ENCODE data around the gene PLS1.
A peak's percentile ranks its signal among the peaks of the same experiment; 100 is the strongest.
"Not testable (repeated sequence)": the region's sequence is repeated elsewhere in the genome, so short reads cannot be mapped to it uniquely, and the experiment has no call there.

The PLS1 gene, protein sequence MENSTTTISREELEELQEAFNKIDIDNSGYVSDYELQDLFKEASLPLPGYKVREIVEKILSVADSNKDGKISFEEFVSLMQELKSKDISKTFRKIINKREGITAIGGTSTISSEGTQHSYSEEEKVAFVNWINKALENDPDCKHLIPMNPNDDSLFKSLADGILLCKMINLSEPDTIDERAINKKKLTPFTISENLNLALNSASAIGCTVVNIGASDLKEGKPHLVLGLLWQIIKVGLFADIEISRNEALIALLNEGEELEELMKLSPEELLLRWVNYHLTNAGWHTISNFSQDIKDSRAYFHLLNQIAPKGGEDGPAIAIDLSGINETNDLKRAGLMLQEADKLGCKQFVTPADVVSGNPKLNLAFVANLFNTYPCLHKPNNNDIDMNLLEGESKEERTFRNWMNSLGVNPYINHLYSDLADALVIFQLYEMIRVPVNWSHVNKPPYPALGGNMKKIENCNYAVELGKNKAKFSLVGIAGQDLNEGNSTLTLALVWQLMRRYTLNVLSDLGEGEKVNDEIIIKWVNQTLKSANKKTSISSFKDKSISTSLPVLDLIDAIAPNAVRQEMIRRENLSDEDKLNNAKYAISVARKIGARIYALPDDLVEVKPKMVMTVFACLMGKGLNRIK

DNA sequence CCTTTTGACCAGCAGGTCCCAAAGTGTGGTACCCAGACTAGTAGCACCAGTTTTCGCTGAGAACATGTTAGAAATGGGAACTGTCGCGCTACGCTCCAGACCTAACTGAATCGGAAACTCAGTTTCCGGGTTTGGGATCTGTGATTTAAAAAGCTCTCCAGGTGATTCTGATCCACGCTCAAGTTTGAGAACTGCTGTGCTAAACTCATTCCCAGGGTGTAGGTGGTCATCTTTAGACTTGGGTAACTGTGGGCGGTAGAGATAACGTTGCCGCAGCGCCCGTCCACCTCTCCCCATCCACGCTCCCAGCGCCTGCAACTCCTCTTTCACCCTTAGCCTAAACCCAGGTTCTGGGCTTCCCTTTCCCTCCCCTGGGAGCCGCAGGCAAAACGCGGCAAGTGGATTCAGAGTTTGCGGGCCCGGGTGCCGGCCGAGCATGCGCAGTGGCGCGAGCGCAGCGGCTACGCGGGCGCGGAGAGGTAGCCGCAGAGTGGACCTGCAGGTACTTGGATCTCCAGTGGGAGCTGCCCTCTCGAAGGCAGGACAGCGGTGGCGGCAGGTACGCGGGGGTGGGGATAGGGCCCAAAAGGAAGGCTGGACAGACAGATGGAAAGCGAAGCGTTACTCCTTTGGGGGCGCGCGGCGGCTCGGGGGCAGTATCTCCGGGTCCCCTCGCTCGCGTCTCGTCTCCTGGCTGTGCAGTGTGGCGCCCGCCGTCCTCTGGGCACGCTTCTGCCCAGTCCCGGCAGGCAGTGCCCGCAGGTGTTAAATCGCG, at the start of gene PLS1:
Gene PLS1, plus strand, starts transcription at position 443 of the 775 bp plus-strand sequence. CDS start 67,845 bp downstream, outside the sequence.
- peak; percentile 76 for DNase-seq (ENCODE audit: low read depth)

DNA sequence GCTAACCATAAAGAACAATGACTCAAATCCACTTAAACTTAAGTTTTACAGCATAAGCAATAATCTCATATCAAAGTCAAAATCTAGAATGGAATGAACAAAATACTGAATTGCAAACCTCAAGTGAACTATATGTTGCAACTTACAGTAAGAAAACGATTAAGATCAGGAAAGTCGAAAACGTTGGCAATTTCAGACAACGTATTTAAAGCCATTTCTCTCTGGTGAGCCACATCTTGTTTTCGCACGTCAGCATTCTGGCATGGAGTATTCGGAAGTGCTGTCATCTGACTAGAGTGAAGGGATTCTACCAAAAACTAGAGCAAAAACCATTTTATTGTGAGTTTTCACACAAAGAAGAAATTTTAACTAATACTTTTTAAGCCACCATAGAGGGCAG, 46.2 kb upstream of the PLS1 start:
- no peak for DNase-seq (ENCODE audit: low read depth)

DNA sequence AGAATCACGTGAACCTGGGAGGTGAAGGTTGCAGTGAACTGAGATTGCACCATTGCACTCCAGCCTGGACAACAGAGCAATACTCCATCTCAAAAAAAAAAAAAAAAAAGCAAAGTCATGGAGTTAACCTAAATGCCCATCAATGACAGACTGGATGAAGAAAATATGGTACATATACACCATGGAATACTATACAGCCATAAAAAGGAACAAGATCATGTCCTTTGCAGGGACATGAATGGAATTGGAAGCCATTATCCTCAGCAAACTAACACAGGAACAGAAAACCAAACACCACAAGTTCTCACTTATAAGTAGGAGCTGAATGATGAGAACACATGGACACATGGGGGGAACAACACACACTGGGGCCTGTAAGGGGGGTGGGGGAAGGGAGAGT, 43.6 kb upstream of the PLS1 start:
- DNase-seq (ENCODE audit: low read depth), result not testable (repeated sequence)

DNA sequence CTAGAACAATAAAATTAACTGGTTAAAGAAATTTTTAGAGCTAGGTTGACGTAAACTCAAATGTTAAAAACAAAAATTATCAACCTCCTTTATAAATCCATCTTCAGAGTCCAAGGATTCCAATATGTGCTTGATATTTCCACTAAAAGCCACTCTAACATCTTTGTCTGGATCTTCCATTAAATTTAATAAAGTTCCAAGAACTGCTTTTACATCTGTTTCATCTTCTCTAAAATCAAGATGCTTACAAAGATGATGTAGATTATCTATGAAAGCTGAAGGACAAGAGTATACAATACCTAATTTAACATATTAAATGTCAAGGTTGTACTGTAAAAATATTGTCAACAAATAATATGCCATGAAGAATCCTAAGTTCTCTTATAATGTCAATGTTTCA, 42.5 kb upstream of the PLS1 start:
- no peak for DNase-seq (ENCODE audit: low read depth)

DNA sequence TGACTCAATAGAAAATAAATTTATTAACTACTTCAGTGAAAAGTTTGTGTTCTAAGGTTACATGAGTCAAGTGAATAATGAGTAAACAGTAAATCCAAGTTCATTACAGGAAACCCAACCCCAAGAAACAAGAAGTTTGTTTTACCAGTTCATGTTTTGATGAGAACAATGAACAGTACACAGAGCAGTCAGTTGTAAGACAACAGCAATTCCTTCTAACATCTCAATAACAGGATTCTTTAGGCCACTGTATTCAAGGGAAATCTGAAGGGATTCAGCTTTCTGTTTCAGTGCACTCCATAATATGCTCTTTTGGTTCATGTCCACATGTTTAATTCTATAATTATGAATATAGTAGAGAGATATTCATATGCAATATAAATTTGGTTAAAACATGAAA, 36.1 kb upstream of the PLS1 start:
- DNase-seq (ENCODE audit: low read depth), result no peak

DNA sequence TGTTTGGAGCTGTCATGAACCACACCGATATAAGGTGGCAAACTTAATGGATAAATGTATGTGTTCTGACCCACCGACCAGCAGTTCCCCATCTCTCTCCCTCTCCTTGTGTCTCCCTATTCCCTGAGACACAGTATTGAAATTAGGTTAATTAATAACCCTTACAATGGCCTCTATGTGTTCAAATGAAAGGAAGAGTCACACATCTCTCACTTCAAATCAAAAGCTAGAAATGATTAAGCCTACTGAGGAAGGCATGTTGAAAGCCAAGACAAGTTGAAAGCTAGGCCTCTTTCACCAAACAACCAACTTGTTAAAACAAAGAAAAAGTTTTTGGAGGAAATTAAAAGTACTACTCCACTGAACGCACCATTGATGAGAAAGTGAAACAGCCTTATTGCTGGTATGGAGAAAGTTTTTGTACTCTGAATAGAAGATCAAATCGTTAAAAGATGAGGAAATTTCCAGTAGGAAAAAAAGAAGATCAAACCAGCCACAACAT, 32.6 kb upstream of the PLS1 start:
- DNase-seq (ENCODE audit: low read depth), result no peak

DNA sequence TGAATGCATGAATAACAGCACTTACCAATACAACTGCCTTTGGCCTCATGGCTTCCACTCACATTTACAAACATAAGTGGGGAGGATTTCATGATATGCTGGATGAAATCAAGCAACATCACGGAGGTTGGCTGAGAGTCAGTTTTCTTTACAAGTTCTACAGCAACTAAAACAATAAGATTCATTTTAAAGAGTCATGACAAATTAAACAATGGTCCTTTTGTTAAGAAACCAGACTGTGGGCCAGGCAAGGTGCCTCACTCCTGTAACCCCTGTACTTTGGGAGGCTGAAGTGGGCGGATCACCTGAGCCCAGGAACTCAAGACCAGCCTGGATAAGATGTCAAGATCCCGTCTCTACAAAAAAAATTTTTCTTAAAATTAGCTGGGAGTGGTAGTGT, 30.1 kb upstream of the PLS1 start:
- no peak for DNase-seq (ENCODE audit: low read depth)

DNA sequence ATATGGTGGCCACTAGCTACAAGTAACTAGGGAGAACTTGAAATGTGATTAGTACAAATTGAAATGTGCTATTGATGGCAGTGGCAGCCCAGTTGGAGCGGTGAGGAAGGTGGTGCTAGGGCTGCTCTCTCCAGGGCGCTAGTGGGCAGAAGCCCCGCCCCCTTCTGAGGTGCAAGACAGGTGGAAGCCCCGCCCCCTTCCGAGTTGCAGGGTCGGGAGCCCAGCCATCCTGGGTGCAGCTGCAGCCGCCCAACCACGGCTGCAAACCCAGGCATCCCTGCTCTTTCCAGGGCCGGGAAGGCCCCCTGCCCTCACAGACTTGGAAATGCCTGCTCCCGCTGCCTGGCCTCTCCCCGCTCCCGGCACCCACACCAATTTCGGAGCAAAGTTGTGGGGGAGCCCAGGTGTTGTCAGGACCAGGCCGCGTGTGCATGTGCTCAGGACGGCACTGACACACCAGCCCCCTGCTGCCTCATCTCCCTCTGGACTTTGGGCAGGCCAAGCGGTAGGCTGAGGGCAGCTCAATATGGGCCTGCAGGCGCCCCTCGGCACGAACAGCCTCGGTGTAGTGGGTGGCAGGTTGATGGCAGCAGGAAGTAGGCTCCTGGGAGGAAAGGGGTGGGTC, 27.7 kb upstream of the PLS1 start:
- DNase-seq (ENCODE audit: low read depth), result no peak

GRCh38 chr3:142569422-142569821, 26.8 kb upstream of the PLS1 start:
- peak; percentile 9 for DNase-seq (ENCODE audit: low read depth)

GRCh38 chr3:142574223-142574622, 22.0 kb upstream of the PLS1 start:
- not testable (repeated sequence) for DNase-seq (ENCODE audit: low read depth)

DNA sequence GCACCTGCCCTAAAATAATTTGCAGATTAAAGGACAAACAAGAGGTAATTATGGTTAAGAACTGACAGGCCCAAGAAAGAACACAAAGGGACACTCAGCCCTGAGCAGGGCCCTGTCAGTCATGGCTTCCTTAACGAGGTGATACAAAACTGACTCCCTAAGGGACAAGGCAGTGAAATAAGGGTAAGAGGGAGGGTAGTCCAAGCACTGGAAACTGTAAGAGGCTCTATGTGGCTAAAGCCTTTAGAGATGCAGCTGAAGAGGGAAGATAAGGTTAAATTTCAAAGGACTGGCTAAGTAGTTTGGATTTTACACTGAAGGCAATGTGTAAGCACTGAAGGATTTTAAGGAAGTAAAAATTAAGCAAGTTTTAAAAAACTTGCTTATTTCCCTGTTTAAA, 21.5 kb upstream of the PLS1 start:
- DNase-seq (ENCODE audit: low read depth), result no peak

DNA sequence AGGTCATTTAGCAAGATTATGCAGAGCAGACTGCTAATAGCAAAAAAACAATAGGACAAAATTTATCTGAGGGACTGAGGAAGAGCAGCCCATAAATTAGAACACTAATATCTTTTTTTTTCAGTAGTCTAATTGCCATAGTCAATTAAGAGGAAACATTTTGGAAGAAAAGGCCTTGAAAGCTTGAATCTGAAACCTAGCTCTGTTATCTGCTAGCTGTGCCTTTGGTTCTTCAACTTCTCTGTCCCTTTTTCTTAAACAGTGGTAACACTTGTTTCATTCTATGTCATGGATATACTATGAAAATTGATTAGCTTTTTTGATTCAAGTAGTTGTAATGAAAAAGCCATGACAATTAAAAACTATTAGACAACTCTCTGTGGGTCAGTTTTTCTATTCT, 19.4 kb upstream of the PLS1 start:
- no peak for DNase-seq (ENCODE audit: low read depth)

GRCh38 chr3:142577696-142578328, 18.4 kb upstream of the PLS1 start:
- peak; percentile 39 for DNase-seq (ENCODE audit: low read depth)

GRCh38 chr3:142578329-142579223, 17.6 kb upstream of the PLS1 start, which contains the start of gene ATR:
Gene ATR, minus strand, starts transcription at chr3:142578733. Its CDS starts 29 bp downstream, at chr3:142578704.
- DNase-seq (ENCODE audit: low read depth), result peak; percentile 97

DNA sequence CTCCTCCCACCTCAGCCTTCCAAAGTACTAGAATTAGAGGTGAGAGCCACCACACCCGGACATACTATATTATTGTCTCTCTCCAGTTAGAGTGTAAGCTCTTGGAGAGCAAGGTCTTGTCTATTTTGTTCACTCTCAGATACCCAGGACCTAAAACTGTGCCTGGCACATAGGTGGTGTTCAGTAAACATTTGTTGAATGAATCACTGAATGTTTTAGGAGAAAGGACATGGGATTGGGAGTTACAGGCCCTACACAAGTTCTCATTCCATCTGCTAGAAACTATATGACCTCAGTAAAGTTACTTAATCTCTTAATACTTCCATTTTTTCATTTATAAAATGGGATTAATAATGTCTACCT, 16.2 kb upstream of the PLS1 start:
- DNase-seq (ENCODE audit: low read depth), result no peak

DNA sequence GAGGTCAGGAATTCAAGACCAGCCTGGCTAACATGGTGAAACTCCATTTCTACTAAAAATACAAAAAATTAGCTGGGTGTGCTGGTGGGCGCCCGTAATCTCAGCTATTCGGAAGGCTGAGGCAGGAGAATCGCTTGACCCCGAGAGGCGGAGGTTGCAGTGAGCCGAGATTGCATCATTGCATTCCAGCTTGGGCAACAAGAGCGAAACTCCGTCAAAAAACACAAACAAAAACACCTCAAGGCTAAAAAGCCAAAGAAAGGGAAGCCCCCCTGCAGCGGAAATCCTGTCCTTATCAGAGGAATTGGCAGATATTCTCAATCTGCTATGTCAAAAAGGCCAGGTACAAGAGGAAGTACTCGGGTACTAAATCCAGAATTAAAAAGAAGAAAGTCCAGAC, 15.1 kb upstream of the PLS1 start:
- DNase-seq (ENCODE audit: low read depth), result not testable (repeated sequence)

DNA sequence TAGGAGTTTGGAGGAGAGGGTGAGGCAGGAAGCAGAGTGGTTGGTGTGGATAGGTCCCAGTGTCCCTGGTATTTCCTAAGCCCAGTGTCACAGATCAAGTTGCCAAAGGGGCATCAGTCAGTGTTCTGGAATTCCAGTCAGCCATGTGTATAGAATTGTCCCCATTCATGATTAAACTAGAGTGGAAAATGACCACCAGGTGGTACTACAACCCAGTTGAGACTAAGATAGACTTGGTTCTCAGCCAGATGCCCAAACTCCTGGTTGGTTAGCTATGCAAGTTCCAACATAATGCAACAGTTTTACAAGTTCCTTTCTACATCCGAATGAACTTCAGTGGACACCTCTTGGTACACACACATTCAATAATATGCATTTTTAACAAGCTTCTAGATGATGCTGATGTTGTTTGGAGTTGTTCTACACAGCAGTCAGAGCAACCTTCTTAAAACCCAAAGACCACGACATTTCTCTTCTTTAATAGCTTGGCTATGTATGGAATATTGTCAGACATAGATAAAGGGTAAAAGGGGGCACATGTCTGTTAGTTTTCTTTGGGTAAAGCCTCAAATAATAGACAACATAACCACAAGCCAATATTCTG, 9.3 kb upstream of the PLS1 start:
- DNase-seq (ENCODE audit: low read depth), result peak; percentile 77

DNA sequence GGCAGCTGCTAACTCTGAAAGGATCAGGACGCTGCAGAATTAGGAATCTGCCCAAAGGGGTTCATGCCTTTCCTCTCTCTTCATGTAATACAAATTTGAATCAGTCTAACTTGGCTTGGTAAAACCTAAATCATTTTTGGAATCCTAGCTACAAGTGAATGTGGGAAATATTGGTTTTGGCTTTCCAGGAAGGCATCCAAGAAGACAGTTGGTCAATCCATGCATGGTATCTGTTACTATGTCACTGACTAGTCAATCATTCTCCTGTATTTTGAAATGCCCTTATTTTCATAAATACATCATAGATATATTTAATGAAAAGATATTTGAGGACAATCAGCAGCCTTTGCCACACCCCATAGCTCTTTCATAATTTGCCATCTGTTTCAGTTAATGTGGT, 7.5 kb upstream of the PLS1 start:
- DNase-seq (ENCODE audit: low read depth), result no peak

GRCh38 chr3:142592268-142592667, 3.9 kb upstream of the PLS1 start:
- DNase-seq (ENCODE audit: low read depth), result not testable (repeated sequence)

DNA sequence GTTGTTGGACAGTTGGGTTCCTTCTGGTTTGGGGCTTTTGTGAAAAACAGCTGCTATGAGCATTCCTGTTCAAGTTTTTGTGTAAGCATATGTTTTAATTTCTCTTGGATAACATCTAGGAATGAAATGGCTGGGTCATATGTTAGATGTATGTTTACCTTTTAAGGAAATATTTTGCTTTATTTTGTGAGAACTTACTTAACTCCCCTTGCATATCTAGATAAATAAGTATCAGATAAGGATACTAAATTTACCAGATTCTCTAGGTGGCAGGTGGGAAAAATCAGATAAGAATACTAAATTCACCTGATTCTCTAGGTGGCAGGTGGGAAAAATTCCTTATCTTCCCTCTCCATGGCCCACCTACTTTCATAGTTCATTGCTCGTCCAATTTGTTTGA, 1.1 kb upstream of the PLS1 start:
- DNase-seq (ENCODE audit: low read depth), result no peak

All from iris pigment epithelial cell (primary cell).